BLaER1 (cell line): ENCODE measurements around the gene HARBI1.

Experiments used
- H3K27ac ChIP-seq: shearing (Covaris generic); formaldehyde crosslinking; 2 replicates; pipeline ENCODE4 v1.8.1; 2022
- H3K27me3 ChIP-seq: shearing (Covaris generic); formaldehyde crosslinking; 2 replicates; pipeline ENCODE4 v1.8.1; 2022
- H3K36me3 ChIP-seq: shearing (Covaris generic); formaldehyde crosslinking; 2 replicates; pipeline ENCODE4 v1.8.1; 2022
- H3K4me1 ChIP-seq: shearing (Covaris generic); formaldehyde crosslinking; 2 replicates; pipeline ENCODE4 v1.8.1; 2022
- H3K4me2 ChIP-seq: shearing (Covaris generic); formaldehyde crosslinking; 2 replicates; pipeline ENCODE4 v1.8.1; 2022
- H3K4me3 ChIP-seq: shearing (Covaris generic); formaldehyde crosslinking; 2 replicates; pipeline ENCODE4 v1.8.1; 2022
- H3K9ac ChIP-seq: shearing (Covaris generic); formaldehyde crosslinking; 2 replicates; pipeline ENCODE4 v1.8.1; 2022
- H3K9me3 ChIP-seq: shearing (Covaris generic); formaldehyde crosslinking; 2 replicates; pipeline ENCODE4 v1.8.1; 2022
- H4K20me1 ChIP-seq: shearing (Covaris generic); formaldehyde crosslinking; 2 replicates; pipeline ENCODE4 v1.8.1; 2022
- Cebpa-rat ChIP-seq: shearing (Covaris generic); IDR thresholded peaks from 2 replicates; pipeline ENCODE4 v1.8.1; 2022

Gene HARBI1

DNA sequence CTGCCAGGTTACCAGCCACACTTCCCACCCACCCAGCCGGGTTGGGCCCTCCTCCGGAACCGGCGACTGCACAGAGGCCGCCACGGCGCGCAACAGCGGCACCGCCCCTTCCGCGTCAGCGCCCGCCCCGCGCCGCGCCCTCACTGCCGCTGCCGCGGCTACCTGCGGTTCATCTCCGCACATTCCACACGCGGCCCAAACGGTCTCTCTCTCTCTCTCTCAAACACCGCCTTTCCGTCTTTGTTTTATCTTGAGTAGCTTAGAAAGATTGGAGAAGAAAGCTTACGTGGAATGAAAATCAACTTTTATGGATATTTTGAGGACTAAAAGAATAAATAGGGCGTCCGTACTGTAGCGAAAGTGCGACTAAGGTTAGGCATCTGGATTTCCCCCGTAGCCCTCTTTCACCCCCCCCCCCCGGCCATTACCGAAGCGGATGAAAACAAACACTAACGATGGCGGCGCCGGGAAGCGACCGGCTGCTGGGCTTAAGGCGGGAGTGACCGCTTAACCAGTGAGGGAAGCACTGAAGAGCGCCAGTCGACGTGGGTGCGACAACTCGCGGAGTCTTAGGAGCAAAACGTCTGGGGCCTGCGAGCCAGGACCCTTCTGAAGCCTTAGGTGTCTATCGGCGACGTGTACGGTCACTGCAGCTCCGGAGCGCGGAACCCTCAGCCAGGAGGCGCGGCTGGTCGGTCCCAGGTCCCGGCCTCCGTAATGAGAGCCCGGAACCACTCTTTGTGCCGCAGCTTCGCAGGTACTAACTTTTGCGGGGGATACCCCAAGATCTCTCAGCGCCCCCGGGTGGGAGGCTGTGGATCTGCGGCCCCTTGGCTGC lies at the start of gene HARBI1, which contains the start of gene ATG13:
TSS of gene HARBI1 (minus strand) at position 94 of the 838 bp plus-strand sequence. CDS start 990 bp downstream, outside the sequence.
TSS of gene ATG13 (plus strand) at position 420 of the 838 bp plus-strand sequence. CDS start 26,739 bp downstream, outside the sequence.
- Histone ChIP-seq H3K27me3 (no peaks in the 10 kb centered on the region), H3K9ac (peak within 1 kb of the TSS; percentile 98), H3K27ac (peak within 1 kb of the TSS; percentile 98), H4K20me1 (peaks cover 38% of the 10 kb centered on the region; the same call in 1 of the 2 replicates), H3K9me3 (no peaks in the 10 kb centered on the region), H3K4me3 (peak within 1 kb of the TSS; percentile 99), H3K4me1 (peaks cover 20% of the 10 kb centered on the region), H3K4me2 (peak within 1 kb of the TSS; percentile 96), H3K36me3 (peaks cover 23% of the 10 kb centered on the region)
- no peak for TF ChIP-seq Cebpa-rat

- Histone ChIP-seq H3K9ac (peak overlapping the region; percentile 5; the same call in 1 of the 2 replicates), H3K4me3 (no peak overlapping the region), H3K4me2 (peak overlapping the region; percentile 35), H3K4me1 (peaks cover 52% of the 10 kb centered on the region), H3K27me3 (no peaks in the 10 kb centered on the region), H3K9me3 (no peaks in the 10 kb centered on the region), H3K27ac (no peak overlapping the region), H4K20me1 (no peaks in the 10 kb centered on the region), H3K36me3 (peaks cover 84% of the 10 kb centered on the region)
- no peak for TF ChIP-seq Cebpa-rat
These were observed 49.5 kb upstream of the HARBI1 start for GRCh38 chr11:46666516-46666915.

DNA sequence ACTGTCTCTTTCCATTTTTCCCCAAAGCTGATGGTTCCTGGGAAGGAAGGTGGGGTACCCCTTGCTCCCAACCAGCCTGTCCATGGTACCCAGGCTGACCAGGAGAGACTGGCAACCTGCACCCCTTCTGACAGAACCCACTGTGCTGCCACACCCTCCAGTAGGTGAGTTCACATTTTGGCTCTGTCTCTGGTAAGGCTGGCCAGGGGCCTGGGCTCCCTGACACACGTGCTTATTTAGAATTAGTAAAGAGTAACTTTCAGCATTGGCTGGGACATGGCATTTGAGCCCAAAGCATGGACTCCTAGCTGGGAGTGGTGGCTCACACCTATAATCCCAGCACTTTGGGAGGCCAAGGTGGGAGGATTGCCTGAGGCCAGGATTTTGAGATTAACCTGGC lies 48.3 kb upstream of the HARBI1 start:
- H3K4me2 ChIP-seq: no peak overlapping the region
- H4K20me1 ChIP-seq: no peaks in the 10 kb centered on the region
- no peak overlapping the region for H3K27ac ChIP-seq
- H3K9me3 ChIP-seq: no peaks in the 10 kb centered on the region
- H3K4me1 ChIP-seq: peaks cover 43% of the 10 kb centered on the region
- TF ChIP-seq Cebpa-rat: no peak
- H3K36me3 ChIP-seq: peaks cover 96% of the 10 kb centered on the region
- no peak overlapping the region for H3K9ac ChIP-seq
- H3K27me3 ChIP-seq: no peaks in the 10 kb centered on the region
- H3K4me3 ChIP-seq: no peak overlapping the region

DNA sequence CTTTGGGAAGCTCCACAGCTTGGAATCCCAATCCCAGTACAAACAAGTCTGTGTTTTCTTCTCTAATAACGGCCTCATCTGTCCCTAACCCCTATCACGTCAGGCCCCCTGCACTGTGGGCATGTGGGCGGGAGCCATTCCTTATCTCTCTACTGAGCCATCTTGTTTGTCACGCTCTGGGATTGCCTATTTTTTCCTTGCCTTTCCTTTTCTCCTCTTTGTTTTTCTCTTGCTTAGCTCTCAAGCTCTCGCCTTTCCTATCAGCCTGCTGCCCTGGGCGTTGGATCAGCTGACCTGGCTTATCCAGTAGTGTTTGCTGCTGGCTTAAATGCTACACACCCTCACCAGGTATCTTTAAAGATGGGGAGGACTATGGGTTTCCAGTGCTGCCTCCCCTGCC lies 47.6 kb upstream of the HARBI1 start:
- Histone ChIP-seq H3K27ac (no peak overlapping the region), H3K9me3 (no peaks in the 10 kb centered on the region), H3K4me1 (peaks cover 41% of the 10 kb centered on the region), H3K27me3 (no peaks in the 10 kb centered on the region), H3K36me3 (peaks cover 99% of the 10 kb centered on the region), H3K4me2 (no peak overlapping the region), H3K4me3 (no peak overlapping the region), H4K20me1 (no peaks in the 10 kb centered on the region), H3K9ac (no peak overlapping the region)
- no peak for TF ChIP-seq Cebpa-rat

DNA sequence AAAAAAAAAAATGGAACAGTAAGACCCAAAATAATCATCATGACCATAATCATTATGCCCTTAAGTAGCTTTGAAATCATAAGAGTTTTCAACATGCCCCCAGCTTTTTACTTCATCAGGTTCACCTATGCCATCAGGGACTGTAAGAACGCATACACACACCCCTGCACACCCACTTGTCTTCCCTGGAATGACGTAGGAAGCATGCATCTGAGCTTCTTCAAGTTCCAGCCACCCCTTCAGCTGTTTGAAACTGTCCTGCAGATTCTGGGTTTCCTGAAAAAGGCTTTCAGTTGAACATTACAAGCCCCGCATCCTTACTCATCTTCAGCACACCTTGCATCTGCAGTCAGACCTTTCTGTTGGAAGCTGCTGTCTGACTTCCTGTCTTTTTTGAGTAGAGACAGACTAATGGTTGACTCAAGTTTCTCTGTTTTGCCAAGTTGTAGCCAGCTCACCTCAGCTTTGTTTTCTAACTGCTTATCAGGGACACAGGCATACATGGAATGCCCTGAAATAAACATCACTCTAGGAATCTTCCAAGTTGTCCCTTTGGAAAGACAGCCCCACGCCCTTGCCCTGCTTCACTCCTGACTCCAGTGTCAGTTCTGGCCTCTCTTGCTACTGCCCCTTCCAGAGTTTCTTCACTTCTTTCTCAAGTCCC lies 46.4 kb upstream of the HARBI1 start:
- H3K4me2 ChIP-seq: no peak overlapping the region
- no peak for TF ChIP-seq Cebpa-rat
- H3K36me3 ChIP-seq: peaks cover 99% of the 10 kb centered on the region
- no peak overlapping the region for H3K9ac ChIP-seq
- no peak overlapping the region for H3K27ac ChIP-seq
- no peaks in the 10 kb centered on the region for H4K20me1 ChIP-seq
- no peaks in the 10 kb centered on the region for H3K9me3 ChIP-seq
- no peak overlapping the region for H3K4me3 ChIP-seq
- peaks cover 34% of the 10 kb centered on the region for H3K4me1 ChIP-seq
- no peaks in the 10 kb centered on the region for H3K27me3 ChIP-seq

GRCh38 chr11:46662366-46662765 lies 45.3 kb upstream of the HARBI1 start:
- H4K20me1 ChIP-seq: no peaks in the 10 kb centered on the region
- no peaks in the 10 kb centered on the region for H3K27me3 ChIP-seq
- H3K27ac ChIP-seq: no peak overlapping the region
- H3K4me3 ChIP-seq: no peak overlapping the region
- no peak overlapping the region for H3K4me2 ChIP-seq
- no peak for TF ChIP-seq Cebpa-rat
- H3K4me1 ChIP-seq: peaks cover 26% of the 10 kb centered on the region
- H3K36me3 ChIP-seq: peaks cover 99% of the 10 kb centered on the region
- no peak overlapping the region for H3K9ac ChIP-seq
- H3K9me3 ChIP-seq: no peaks in the 10 kb centered on the region

- H3K4me2 ChIP-seq: no peak overlapping the region
- H3K9ac ChIP-seq: no peak overlapping the region
- H3K27me3 ChIP-seq: no peaks in the 10 kb centered on the region
- peaks cover 20% of the 10 kb centered on the region for H3K4me1 ChIP-seq
- no peaks in the 10 kb centered on the region for H3K9me3 ChIP-seq
- no peak overlapping the region for H3K4me3 ChIP-seq
- H4K20me1 ChIP-seq: no peaks in the 10 kb centered on the region
- no peak for TF ChIP-seq Cebpa-rat
- no peak overlapping the region for H3K27ac ChIP-seq
- H3K36me3 ChIP-seq: peaks cover 99% of the 10 kb centered on the region
These were observed 44.8 kb upstream of the HARBI1 start for GRCh38 chr11:46661836-46662235.

GRCh38 chr11:46659908-46660307 lies 42.9 kb upstream of the HARBI1 start:
- Histone ChIP-seq H3K36me3 (peaks cover 100% of the 10 kb centered on the region), H3K9ac (no peak overlapping the region), H3K4me3 (no peak overlapping the region), H3K4me2 (no peak overlapping the region), H3K27me3 (no peaks in the 10 kb centered on the region), H4K20me1 (no peaks in the 10 kb centered on the region), H3K4me1 (peaks cover 10% of the 10 kb centered on the region; the same call in 1 of the 2 replicates), H3K9me3 (no peaks in the 10 kb centered on the region), H3K27ac (peak overlapping the region; percentile 13; the same call in 1 of the 2 replicates)
- TF ChIP-seq Cebpa-rat: 0 out of 2 replicates have a peak, but pooled peaks have one; percentile 10

DNA sequence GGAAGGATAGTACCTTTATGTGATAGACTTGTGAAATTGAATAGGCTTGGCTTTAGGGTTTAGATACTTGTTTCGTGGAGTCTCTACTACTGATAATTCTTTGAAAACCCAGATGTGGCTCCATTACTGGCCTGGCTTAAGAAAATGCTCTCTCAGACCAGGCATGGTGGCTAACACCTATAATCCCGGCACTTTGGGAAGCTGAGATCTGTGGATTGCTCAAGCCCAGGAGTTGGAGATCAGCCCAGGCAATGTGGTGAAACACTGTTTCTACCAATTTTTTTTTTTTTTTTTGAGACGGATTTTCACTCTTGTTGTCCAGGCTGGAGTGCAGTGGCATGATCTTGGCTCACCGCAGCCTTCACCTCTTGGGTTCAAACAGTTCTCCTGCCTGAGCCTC lies 41.2 kb upstream of the HARBI1 start:
- Histone ChIP-seq H3K9ac (no peak overlapping the region), H3K4me2 (no peak overlapping the region), H3K9me3 (no peaks in the 10 kb centered on the region), H3K4me3 (no peak overlapping the region), H3K27me3 (no peaks in the 10 kb centered on the region), H3K27ac (no peak overlapping the region), H4K20me1 (no peaks in the 10 kb centered on the region), H3K4me1 (peaks cover 10% of the 10 kb centered on the region; the same call in 1 of the 2 replicates), H3K36me3 (peaks cover 97% of the 10 kb centered on the region)
- no peak for TF ChIP-seq Cebpa-rat

DNA sequence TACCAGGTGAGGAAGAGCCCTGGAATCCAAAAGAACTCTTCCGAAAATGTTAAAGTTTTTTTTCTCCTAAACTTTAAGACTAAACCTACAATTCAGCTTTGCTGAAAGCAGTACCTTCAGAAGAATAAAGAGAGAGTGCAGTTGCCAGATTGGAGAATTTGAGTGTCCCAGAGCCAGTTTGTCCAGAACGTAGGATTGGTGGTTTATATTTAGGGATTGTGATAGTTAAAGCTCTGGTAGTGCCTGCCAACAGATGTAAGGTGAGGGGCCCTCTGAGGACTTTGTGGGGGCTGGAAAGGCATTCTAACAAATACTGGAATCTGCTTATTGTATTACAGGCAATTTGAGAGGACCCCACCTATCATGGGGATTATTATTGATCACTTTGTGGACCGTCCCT lies 40.2 kb upstream of the HARBI1 start:
- Histone ChIP-seq H3K4me1 (peaks cover 10% of the 10 kb centered on the region; the same call in 1 of the 2 replicates), H3K27ac (no peak overlapping the region), H3K9ac (no peak overlapping the region), H4K20me1 (no peaks in the 10 kb centered on the region), H3K4me2 (no peak overlapping the region), H3K4me3 (no peak overlapping the region), H3K27me3 (no peaks in the 10 kb centered on the region), H3K9me3 (no peaks in the 10 kb centered on the region), H3K36me3 (peaks cover 97% of the 10 kb centered on the region)
- no peak for TF ChIP-seq Cebpa-rat
